ENCODE measurements around the gene SLC29A1. TPM values are rescaled to one million over a fixed set of nuclear protein-coding genes. Genes with fewer than 3 reads are reported as not detected.

SLC29A1 gene
- total and polyA plus RNA-seq, 4 donors = 15.1 to 67.2 (median 16.7) TPM

DNA sequence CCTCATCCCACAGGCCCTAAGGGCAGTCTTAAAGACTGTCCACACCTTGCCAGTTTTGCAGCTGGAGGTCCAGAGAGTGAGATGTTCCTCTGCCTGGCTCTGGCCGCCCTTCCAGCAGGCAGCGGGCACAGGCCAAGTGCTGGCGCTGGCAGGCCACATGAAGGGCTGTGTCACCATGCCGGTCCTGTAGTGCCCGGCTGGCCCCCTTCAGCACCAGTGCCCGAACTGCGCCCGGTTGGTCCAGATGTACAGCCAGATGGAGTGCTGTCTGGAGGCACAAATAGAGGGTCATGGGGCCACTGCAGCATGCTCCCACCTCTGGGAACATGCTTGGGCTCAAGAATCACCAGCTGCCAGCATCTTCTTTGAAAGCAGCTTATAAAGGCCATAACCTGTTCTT lies 38.2 kb downstream of the SLC29A1 start:
- Histone ChIP-seq H3K27ac (ENCODE audit: low read depth in 1 of 2, low read length in 2 of 2) (no peak overlapping the region), H3K4me1 (ENCODE audit: control insufficient read depth in 4 of 4, insufficient read depth in 4 of 4, low read length in 3 of 4) (peaks cover 16 to 41% (median 33%) of the 10 kb centered on the region in 4 donors), H3K27me3 (ENCODE audit: control insufficient read depth in 4 of 4, insufficient read depth in 4 of 4, low read length in 3 of 4) (no peaks in the 10 kb centered on the region), H3K4me3 (ENCODE audit: low read depth in 1 of 3, low read length in 3 of 3) (no peak overlapping the region), H3K9me3 (ENCODE audit: control insufficient read depth in 4 of 4, low read length in 3 of 4) (no peaks in the 10 kb centered on the region), H3K9ac (ENCODE audit: low read depth in 1 of 2, low read length in 2 of 2) (no peak overlapping the region), H3K36me3 (ENCODE audit: control insufficient read depth in 4 of 4, insufficient read depth in 3 of 4, low read depth in 1 of 4, low read length in 3 of 4) (peaks cover 0 to 10% (median 8%) of the 10 kb centered on the region in 4 donors)
- TF ChIP-seq RAD21 (IDR thresholded peaks at IDR 0.05) = no peak
- TF ChIP-seq, protein P1, sequence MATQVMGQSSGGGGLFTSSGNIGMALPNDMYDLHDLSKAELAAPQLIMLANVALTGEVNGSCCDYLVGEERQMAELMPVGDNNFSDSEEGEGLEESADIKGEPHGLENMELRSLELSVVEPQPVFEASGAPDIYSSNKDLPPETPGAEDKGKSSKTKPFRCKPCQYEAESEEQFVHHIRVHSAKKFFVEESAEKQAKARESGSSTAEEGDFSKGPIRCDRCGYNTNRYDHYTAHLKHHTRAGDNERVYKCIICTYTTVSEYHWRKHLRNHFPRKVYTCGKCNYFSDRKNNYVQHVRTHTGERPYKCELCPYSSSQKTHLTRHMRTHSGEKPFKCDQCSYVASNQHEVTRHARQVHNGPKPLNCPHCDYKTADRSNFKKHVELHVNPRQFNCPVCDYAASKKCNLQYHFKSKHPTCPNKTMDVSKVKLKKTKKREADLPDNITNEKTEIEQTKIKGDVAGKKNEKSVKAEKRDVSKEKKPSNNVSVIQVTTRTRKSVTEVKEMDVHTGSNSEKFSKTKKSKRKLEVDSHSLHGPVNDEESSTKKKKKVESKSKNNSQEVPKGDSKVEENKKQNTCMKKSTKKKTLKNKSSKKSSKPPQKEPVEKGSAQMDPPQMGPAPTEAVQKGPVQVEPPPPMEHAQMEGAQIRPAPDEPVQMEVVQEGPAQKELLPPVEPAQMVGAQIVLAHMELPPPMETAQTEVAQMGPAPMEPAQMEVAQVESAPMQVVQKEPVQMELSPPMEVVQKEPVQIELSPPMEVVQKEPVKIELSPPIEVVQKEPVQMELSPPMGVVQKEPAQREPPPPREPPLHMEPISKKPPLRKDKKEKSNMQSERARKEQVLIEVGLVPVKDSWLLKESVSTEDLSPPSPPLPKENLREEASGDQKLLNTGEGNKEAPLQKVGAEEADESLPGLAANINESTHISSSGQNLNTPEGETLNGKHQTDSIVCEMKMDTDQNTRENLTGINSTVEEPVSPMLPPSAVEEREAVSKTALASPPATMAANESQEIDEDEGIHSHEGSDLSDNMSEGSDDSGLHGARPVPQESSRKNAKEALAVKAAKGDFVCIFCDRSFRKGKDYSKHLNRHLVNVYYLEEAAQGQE (IDR thresholded peaks at IDR 0.05) = no peak
- TF ChIP-seq GABPA (IDR thresholded peaks at IDR 0.05 in 1 of 2, conservative IDR thresholded peaks at IDR 0.05 in 1 of 2) = no peak
- TF ChIP-seq EGR1 (IDR thresholded peaks at IDR 0.05; ENCODE audit: low read depth in 2 of 2) = no peak
- TF ChIP-seq, protein P2, sequence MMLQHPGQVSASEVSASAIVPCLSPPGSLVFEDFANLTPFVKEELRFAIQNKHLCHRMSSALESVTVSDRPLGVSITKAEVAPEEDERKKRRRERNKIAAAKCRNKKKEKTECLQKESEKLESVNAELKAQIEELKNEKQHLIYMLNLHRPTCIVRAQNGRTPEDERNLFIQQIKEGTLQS (IDR thresholded peaks at IDR 0.05) = no peak
- TF ChIP-seq, protein P3, sequence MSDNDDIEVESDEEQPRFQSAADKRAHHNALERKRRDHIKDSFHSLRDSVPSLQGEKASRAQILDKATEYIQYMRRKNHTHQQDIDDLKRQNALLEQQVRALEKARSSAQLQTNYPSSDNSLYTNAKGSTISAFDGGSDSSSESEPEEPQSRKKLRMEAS (IDR thresholded peaks at IDR 0.05) = no peak
- TF ChIP-seq JUND (IDR thresholded peaks at IDR 0.05) = no peak
- no peak for TF ChIP-seq FOXA1 (IDR thresholded peaks at IDR 0.05)
- TF ChIP-seq RXRA (IDR thresholded peaks at IDR 0.05) = no peak
- TF ChIP-seq HNF4A (conservative IDR thresholded peaks at IDR 0.05) = no peak
- TF ChIP-seq, protein P4, sequence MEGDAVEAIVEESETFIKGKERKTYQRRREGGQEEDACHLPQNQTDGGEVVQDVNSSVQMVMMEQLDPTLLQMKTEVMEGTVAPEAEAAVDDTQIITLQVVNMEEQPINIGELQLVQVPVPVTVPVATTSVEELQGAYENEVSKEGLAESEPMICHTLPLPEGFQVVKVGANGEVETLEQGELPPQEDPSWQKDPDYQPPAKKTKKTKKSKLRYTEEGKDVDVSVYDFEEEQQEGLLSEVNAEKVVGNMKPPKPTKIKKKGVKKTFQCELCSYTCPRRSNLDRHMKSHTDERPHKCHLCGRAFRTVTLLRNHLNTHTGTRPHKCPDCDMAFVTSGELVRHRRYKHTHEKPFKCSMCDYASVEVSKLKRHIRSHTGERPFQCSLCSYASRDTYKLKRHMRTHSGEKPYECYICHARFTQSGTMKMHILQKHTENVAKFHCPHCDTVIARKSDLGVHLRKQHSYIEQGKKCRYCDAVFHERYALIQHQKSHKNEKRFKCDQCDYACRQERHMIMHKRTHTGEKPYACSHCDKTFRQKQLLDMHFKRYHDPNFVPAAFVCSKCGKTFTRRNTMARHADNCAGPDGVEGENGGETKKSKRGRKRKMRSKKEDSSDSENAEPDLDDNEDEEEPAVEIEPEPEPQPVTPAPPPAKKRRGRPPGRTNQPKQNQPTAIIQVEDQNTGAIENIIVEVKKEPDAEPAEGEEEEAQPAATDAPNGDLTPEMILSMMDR (IDR thresholded peaks at IDR 0.05; ENCODE audit: low read depth, low read length, missing input control) = no peak
- no peak for DNase-seq (ENCODE audit: low spot score)
- WGBS = 97% methylated on average over 8 of the region's 8 CpGs

DNA sequence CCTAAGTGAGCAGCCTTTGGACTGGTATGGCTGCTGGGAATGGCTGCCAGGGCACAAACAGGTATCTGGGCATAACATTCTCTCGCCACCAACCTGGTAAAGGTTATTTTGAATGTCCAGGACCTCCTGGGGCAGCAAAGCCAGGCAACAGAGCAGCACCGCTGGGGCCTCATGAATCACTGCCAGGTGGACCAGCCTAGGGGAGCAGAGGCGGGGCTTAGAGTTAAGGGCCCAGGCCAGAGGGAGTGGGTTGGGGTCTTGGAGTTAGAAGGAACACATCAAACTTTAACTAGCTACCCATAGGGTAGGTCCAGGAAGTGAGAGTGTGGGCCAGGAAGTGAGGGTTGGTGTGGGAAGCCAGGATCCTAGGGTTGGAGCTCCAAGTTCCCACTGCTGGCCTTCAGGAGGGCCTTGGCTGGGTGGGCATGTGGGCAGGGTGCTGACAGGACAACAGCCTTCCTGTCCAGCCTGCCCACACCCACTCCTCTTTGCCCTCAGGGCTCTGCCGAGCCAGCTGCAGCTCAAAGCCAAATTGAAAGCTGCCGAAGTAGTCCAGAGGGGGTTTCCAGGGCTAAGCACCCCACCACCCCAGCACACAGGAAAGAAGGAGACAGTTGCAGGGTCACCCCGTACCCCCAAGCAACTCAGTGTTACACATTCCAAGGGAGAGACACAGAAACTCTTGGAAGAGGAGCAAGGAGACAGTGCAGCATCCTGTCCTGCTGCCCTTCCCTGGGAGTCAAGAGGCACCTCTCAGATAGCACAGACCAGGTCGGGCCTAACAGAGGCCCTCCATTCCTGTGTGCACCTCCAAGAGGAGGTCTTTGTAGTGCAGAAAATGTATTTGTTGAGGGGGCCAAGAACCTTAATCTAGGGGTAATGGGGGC lies 39.3 kb downstream of the SLC29A1 start:
- H3K27me3 ChIP-seq (ENCODE audit: control insufficient read depth in 4 of 4, insufficient read depth in 4 of 4, low read length in 3 of 4) = no peaks in the 10 kb centered on the region
- 71% methylated on average over 7 of the region's 7 CpGs for WGBS
- peak overlapping the region in 1 of 2 donors; percentile 89 for H3K9ac ChIP-seq (ENCODE audit: low read depth in 1 of 2, low read length in 2 of 2)
- no peak for DNase-seq (ENCODE audit: low spot score)
- H3K4me3 ChIP-seq (ENCODE audit: low read depth in 1 of 3, low read length in 3 of 3) = peak overlapping the region in 1 of 3 donors; percentile 32
- H3K4me1 ChIP-seq (ENCODE audit: control insufficient read depth in 4 of 4, insufficient read depth in 4 of 4, low read length in 3 of 4) = peaks cover 15 to 36% (median 29%) of the 10 kb centered on the region in 4 donors
- TF ChIP-seq FOXA2 (IDR thresholded peaks at IDR 0.05) = no peak
- H3K36me3 ChIP-seq (ENCODE audit: control insufficient read depth in 4 of 4, insufficient read depth in 3 of 4, low read depth in 1 of 4, low read length in 3 of 4) = peaks cover 0 to 10% (median 8%) of the 10 kb centered on the region in 4 donors
- no peaks in the 10 kb centered on the region for H3K9me3 ChIP-seq (ENCODE audit: control insufficient read depth in 4 of 4, low read length in 3 of 4)
- H3K27ac ChIP-seq (ENCODE audit: low read depth in 1 of 2, low read length in 2 of 2) = peak overlapping the region; percentile 26 to 36
